GM12891 (cell line): ENCODE results near the gene SORBS1.

Experiments
- POLR2A ChIP-seq: IDR thresholded peaks from 2 replicates; pipeline ENCODE4 v1.6.1; 2011; ENCODE audit warnings: low read depth, low read length, control low read depth
- POLR2AphosphoS5 ChIP-seq: IDR thresholded peaks from 2 replicates; pipeline ENCODE4 v1.6.1; 2011; ENCODE audit warnings: low read depth, low read length, control low read depth
- POU2F2 ChIP-seq: IDR thresholded peaks from 2 replicates; pipeline ENCODE4 v1.6.1; 2011; ENCODE audit warnings: low read depth, mild to moderate bottlenecking, control low read depth, low read length, moderate library complexity
- SPI1 ChIP-seq: IDR thresholded peaks from 2 replicates; pipeline ENCODE4 v1.6.1; 2011; ENCODE audit warnings: low read depth, low read length, control low read depth
- TAF1 ChIP-seq: IDR thresholded peaks from 2 replicates; pipeline ENCODE4 v1.6.1; 2011; ENCODE audit warnings: low read depth, low read length, control low read depth

GRCh38 chr10:95278061-95278988 is 282.8 kb downstream of the SORBS1 start:
- TF ChIP-seq TAF1 (no peak), POLR2A (no peak), POLR2AphosphoS5 (no peak), SPI1 (no peak), POU2F2 (no peak)
